ENCODE measurements around the gene NUMA1.

The NUMA1 gene

DNA sequence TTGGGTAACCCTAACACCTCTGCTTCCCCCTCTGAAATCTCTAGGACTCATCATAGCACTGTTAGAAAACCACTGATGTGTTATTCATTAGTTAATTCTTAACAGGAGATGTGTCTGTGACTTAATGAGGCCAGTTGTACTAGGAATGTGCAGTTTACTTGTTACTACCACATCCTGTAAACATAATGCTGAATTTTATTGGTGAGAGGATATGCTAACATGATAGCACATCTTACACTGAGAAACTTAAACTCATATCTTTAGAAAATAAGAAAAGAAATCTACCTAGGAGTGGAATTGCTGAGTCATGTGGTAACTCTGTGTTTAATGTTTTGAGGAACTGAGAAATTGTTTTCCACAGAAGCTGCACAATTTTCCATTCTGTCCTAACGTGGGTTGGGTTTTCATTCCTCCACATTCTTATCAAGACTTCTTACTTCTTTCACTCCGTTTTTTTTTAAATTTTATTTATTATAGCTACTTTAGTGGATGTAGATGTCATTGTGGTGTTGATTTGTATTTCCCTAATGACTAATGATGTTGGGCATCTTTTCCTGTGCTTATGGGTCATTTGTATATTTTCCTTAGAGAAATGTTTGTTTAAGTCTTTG, 117.8 kb downstream of the NUMA1 start:
- H3K4me3 ChIP-seq (replicated peaks; ENCODE audit: low read depth, low read length) = no peak overlapping the region
- TF ChIP-seq CTCF (IDR thresholded peaks at IDR 0.05; ENCODE audit: low read length, missing control alignments) = no peak
- peak; percentile 60 for DNase-seq (ENCODE audit: low read depth)

GRCh38 chr11:71955898-71956456, 124.4 kb downstream of the NUMA1 start:
- TF ChIP-seq CTCF (IDR thresholded peaks at IDR 0.05; ENCODE audit: low read length, missing control alignments) = no peak
- H3K4me3 ChIP-seq (replicated peaks; ENCODE audit: low read depth, low read length) = no peak overlapping the region
- no peak for DNase-seq (ENCODE audit: low read depth)

Measured in fibroblast of pulmonary artery (primary cell).